ENCODE results near the gene CDK14. TPM values are rescaled to one million over a fixed set of nuclear protein-coding genes. Genes with fewer than 3 reads are reported as not detected.

Gene CDK14
- total RNA-seq, 1 donor from 2014 or later = 6.4 TPM

DNA sequence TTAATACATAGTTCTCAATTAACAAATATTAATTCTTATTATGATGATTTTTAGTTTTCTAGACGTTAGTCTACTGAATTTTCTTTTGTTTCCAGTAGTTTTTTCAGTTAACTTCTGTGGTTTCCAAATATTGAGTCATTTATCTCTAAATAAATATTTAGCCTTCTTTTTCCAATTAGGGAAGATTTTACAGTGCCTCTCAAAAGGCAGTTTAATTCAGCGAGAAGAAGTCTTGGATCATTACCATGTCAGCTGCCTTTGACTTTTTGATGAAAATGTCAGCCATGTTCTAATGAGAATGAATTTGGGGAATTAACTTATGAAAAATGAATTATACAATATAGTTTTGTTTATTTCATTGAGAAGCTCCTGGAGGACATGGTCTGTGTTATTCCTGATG is 90.0 kb downstream of the CDK14 start:
- TF ChIP-seq, protein P1, sequence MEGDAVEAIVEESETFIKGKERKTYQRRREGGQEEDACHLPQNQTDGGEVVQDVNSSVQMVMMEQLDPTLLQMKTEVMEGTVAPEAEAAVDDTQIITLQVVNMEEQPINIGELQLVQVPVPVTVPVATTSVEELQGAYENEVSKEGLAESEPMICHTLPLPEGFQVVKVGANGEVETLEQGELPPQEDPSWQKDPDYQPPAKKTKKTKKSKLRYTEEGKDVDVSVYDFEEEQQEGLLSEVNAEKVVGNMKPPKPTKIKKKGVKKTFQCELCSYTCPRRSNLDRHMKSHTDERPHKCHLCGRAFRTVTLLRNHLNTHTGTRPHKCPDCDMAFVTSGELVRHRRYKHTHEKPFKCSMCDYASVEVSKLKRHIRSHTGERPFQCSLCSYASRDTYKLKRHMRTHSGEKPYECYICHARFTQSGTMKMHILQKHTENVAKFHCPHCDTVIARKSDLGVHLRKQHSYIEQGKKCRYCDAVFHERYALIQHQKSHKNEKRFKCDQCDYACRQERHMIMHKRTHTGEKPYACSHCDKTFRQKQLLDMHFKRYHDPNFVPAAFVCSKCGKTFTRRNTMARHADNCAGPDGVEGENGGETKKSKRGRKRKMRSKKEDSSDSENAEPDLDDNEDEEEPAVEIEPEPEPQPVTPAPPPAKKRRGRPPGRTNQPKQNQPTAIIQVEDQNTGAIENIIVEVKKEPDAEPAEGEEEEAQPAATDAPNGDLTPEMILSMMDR (conservative IDR thresholded peaks at IDR 0.05; ENCODE audit: low read depth, low read length) = no peak
- DNase-seq (ENCODE audit: low read depth) = no peak
- no peak overlapping the region for H3K4me3 ChIP-seq (ENCODE audit: low read depth, low read length)

DNA sequence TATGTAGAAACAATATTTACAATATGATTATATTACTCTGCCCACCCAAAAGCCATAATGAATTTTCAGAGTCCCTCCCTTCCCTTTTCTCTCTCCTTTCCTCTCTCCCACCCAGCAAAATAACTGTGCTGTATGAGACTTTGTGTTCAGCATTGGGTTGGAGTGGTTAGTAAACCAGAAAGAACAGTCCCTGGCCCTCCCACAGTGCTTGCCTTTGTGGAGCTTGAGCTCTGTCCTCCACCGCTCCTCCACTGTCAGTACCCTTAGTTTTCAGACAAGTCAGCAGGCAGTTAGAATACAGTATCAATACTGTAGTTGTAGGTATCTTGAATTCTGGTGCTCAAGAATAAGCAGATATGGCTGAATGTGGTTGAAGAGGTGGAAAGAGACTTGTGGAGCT is 92.7 kb downstream of the CDK14 start:
- TF ChIP-seq, protein P1 (conservative IDR thresholded peaks at IDR 0.05; ENCODE audit: low read depth, low read length) = no peak
- H3K4me3 ChIP-seq (ENCODE audit: low read depth, low read length) = no peak overlapping the region
- no peak for DNase-seq (ENCODE audit: low read depth)

DNA sequence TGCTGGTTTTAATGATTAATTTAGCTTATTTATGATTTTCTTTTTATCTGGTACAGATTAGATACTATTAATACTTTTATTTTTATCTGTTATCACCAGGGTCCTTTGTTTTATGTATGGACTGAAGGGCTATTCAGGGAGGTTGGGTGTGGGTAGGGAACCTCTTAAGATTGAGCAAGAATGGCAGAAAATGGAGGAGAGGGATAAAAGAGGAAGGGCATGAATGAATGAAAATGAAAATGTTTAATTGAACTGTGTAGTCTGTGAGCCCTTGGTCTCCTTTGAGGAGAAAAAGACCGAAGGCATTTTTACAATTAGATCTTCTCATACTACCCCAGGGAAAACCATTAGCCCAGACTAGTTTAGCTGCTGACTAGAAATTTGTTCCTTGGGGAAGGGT is 93.1 kb downstream of the CDK14 start:
- DNase-seq (ENCODE audit: low read depth) = no peak
- TF ChIP-seq, protein P1 (conservative IDR thresholded peaks at IDR 0.05; ENCODE audit: low read depth, low read length) = no peak

DNA sequence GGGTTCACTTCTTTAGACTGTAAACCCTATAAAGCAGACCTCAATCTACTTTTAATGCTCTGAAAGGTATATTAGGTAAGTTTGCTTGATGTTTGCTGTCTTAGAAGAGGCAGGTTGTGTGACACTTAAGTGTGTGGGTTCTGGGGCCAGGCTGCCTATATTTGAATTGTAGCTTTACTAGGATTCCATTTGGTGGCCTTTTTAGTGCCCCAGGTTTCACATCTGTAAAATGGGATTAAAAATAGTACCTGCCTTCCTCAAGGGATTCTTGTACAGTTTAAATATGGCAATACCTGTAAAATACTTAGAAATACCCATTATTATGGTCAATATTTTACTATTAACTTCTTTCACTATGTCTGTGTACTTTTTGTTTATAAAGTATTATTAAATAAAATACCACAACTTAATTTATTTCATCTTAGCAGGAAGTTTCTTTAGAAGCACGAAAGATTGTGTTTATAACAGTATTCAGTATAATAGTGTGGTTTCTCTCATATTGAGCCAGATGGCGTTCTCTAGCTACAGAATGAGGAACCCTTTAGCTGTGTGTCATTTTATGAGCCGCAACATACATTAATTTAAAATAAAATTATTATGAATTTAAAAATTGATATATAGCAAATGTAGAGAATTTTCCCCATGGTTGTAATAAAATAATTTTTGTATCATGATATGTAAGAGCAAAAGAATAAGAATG is 94.2 kb downstream of the CDK14 start:
- DNase-seq (ENCODE audit: low read depth) = no peak
- TF ChIP-seq, protein P1 (conservative IDR thresholded peaks at IDR 0.05; ENCODE audit: low read depth, low read length) = no peak
- no peak overlapping the region for H3K4me3 ChIP-seq (ENCODE audit: low read depth, low read length)

More for the DNA sequence above, 93.1 kb downstream of the CDK14 start:
- no peak overlapping the region for H3K4me3 ChIP-seq (ENCODE audit: low read depth, low read length)

DNA sequence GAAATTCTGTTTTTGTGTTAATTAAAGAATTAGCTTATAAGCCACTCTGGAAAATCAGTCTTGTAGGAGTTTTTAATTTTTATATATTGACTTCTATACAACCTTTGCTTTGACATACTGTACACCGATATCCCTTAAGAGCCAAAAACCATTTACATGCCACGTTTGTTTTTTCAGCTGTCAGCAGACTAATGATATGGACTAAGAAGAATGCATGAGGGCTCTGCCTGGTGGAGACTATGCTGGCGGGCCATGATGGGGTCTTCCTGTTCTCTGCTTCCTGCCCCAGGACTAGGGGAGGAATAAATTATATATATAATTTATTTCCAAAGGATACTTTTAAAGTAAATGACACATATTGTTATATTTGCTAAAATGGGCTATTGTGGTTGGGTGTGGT is 96.3 kb downstream of the CDK14 start:
- TF ChIP-seq, protein P1 (conservative IDR thresholded peaks at IDR 0.05; ENCODE audit: low read depth, low read length) = no peak
- H3K4me3 ChIP-seq (ENCODE audit: low read depth, low read length) = no peak overlapping the region
- DNase-seq (ENCODE audit: low read depth) = no peak

DNA sequence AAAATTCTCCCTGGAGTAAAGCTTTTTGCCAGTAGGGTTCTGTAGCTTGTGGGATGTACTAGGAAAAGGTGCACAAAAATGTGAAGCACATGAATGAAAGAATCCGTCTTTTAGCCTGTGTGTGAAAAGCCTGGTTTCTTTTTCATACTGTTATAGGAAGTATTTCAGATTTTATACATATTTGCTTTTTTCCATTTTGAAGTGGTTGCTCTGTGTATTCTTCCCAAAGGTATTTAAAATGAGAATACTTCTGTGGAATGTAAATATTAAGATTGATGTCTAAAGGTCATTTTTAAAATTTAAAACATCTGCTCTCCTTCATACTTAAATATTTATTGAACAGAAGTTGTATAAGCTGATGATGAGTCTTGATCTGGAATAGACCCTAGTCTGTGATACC is 96.8 kb downstream of the CDK14 start:
- TF ChIP-seq, protein P1 (conservative IDR thresholded peaks at IDR 0.05; ENCODE audit: low read depth, low read length) = no peak
- H3K4me3 ChIP-seq (ENCODE audit: low read depth, low read length) = no peak overlapping the region

DNA sequence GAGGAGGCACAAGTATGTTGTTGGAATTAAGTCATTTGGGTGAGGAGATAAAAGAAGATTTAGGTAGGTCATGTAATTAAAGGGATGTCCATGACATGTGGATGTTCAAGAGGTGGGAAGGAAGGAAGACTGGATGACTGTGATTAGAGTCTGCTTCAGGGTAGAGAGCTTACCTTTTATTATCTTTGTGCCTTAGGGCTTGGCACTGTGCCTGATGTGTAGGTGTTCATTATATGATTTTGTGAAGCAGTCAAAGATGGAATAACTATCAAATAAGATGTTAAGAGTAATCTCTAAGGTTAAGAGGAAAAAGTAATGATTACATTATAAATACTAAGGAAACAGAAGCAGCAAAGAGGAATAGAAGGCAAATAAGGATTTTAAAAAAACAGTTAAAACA is 97.8 kb downstream of the CDK14 start:
- no peak overlapping the region for H3K4me3 ChIP-seq (ENCODE audit: low read depth, low read length)
- TF ChIP-seq, protein P1 (conservative IDR thresholded peaks at IDR 0.05; ENCODE audit: low read depth, low read length) = no peak
- no peak for DNase-seq (ENCODE audit: low read depth)

More for the DNA sequence above, 96.8 kb downstream of the CDK14 start:
- DNase-seq (ENCODE audit: low read depth) = no peak
